Activated T-helper 2 cell treated with anti-CD3 and anti-CD28 coated beads, Interferon-gamma antibody, Interleukin-2, Interleukin-4, amounts not matched to agents 10 μg/mL and 5 μg/mL and 100 μg/mL, durations not matched to agents 14 hours and 24 hours and 36 hours (primary cell): ENCODE data around the gene HID1. TPM values are rescaled to one million over a fixed set of nuclear protein-coding genes. Genes with fewer than 3 reads are reported as not detected.
A peak's percentile ranks its signal among the peaks of the same experiment; 100 is the strongest.

Source experiments
- DNase-seq: peaks from one replicate; pipeline ENCODE4 v3.0.0; 2021; ENCODE audit warnings: low spot score
- H3K27ac Mint-ChIP-seq: one replicate; pipeline ENCODE4 v1.8.0; 2021; ENCODE audit warnings: mixed read lengths
- H3K27me3 Mint-ChIP-seq: one replicate; pipeline ENCODE4 v1.8.0; 2021; ENCODE audit warnings: low read depth, mixed read lengths
- H3K36me3 Mint-ChIP-seq: one replicate; pipeline ENCODE4 v1.8.0; 2021; ENCODE audit warnings: low read depth, mixed read lengths
- H3K4me1 Mint-ChIP-seq: one replicate; pipeline ENCODE4 v1.8.0; 2021; ENCODE audit warnings: low read depth, mixed read lengths
- H3K4me3 Mint-ChIP-seq: one replicate; pipeline ENCODE4 v1.8.0; 2021; ENCODE audit warnings: low read depth, mild to moderate bottlenecking, moderate library complexity, mixed read lengths
- H3K9me3 Mint-ChIP-seq: one replicate; pipeline ENCODE4 v1.8.0; 2021; ENCODE audit warnings: mixed read lengths
- intact Hi-C: fragments of 100-400 bp; cut with micrococcal nuclease; formaldehyde crosslinking; loops from one replicate; pipeline ENCODE4 v1.15.1; 2023
- total RNA-seq: library from RNA; stranded (reverse); gene quantifications from 2 replicates; pipeline ENCODE4 v1.2.3, GENCODE V29; 2022

HID1 gene, protein sequence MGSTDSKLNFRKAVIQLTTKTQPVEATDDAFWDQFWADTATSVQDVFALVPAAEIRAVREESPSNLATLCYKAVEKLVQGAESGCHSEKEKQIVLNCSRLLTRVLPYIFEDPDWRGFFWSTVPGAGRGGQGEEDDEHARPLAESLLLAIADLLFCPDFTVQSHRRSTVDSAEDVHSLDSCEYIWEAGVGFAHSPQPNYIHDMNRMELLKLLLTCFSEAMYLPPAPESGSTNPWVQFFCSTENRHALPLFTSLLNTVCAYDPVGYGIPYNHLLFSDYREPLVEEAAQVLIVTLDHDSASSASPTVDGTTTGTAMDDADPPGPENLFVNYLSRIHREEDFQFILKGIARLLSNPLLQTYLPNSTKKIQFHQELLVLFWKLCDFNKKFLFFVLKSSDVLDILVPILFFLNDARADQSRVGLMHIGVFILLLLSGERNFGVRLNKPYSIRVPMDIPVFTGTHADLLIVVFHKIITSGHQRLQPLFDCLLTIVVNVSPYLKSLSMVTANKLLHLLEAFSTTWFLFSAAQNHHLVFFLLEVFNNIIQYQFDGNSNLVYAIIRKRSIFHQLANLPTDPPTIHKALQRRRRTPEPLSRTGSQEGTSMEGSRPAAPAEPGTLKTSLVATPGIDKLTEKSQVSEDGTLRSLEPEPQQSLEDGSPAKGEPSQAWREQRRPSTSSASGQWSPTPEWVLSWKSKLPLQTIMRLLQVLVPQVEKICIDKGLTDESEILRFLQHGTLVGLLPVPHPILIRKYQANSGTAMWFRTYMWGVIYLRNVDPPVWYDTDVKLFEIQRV
- total RNA-seq = 0.07 and 0.37 TPM in 2 replicates

DNA sequence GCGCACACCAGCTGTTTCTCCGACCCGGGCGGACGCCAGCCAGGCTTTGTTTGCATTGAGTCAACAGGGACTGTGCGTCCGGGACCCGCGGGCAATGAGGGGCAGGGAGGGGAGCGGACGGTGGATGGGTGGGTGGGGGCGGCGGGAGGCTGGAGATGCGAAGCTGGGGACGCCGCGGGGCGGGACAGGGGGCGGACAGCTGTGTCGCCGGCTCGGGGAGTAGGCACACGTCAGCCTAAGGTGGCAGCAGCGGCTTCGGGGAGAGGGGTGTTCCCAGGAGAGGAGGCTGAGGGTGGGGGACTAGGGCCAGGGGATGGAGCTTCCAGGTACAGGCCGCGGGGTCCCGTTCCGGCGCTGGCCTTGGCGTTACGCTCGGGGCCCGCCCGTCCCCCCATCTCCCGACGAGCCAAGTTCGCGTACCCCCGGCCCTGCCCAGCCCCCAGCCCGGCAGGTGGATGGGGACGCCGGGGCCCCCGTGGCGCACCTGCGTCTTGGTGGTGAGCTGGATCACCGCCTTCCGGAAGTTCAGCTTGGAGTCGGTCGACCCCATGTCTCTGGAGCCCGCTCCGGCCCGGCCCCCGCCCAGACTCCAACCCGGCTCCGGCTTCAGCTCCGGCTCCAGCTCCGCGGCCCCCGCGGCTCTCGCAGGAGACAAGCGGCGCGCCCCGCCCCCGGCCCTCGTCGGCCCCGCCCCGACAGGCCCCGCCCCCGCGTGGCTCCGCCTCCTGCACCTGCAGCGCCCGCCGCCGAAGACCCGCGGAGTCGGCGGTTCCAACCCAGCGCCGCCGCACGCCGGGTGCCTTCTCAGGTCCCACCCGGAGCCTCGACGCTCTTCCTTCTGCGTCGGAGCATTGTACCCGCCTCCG is at the start of gene HID1:
Gene HID1, minus strand, starts transcription at position 653 of the 866 bp plus-strand sequence. Its CDS starts 103 bp downstream, at position 550.
- Mint-ChIP-seq H3K36me3 (no peaks in the 10 kb centered on the region), H3K4me3 (peak within 1 kb of the TSS; percentile 77), H3K4me1 (peaks cover 6% of the 10 kb centered on the region), H3K27ac (no peak within 1 kb of the TSS), H3K9me3 (no peaks in the 10 kb centered on the region), H3K27me3 (peaks cover 24% of the 10 kb centered on the region)
- intact Hi-C loops = no loop called here
- DNase-seq = peak; percentile 52

DNA sequence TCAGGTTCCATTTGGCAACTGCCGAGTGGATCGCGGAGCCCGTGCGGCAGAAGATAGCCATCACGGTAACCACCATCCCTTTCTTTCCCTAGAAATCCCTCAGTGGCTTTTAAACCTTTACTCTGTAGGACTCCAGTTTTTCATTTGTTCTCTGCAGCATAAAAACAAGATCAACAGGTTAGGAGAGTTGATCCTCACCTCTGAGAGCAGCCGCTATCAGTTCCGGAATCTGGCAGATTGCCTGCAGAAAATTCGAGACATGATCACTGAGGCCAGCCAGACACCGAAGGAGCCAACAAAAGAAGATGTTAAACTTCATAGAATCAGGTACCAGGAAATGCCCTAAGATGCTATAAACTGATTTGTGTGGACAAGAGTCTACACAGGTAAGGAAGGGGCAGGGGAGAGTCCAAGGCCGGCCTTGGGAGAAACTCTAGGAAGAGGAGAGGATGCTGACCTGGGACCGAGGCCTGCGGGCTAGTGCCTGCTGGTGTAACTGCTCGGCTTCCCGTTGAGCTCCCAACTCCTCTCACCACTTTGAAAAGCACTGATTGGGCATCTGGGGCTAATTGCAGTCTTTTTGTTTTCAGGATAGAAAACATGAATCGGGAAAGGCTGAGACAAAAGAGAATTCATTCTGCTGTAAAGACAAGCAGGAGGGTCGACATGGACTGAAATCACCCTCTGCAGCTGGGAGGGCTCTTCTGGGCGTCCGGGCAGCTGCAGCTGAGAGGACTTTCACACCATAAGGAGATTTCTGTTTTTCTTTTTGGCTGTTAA is 48.0 kb upstream of the HID1 start:
- Mint-ChIP-seq H3K4me3 (no peak overlapping the region), H3K27ac (no peak overlapping the region), H3K4me1 (peaks cover 12% of the 10 kb centered on the region), H3K27me3 (no peaks in the 10 kb centered on the region), H3K9me3 (no peaks in the 10 kb centered on the region), H3K36me3 (peaks cover 65% of the 10 kb centered on the region)
- no peak for DNase-seq
- intact Hi-C loops = no loop called here

DNA sequence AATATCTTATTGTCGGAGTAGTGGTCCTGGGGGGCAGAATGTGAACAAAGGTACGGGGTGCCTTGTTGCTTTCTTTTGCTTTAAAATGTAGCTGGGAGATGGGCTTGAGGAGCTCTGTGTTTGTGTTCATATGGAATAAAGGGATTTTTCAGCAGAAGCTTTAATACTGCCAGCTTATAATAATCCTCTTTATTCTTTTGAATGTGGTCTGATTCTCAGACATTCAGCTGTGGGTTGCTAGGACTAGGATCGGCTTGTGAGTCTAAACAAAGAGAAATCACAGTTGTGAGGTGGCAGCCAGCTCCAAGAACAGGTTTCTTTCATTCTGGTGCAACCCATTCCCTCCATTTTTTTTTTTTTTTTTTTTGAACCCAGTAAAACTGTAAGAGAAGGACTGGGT is 47.2 kb upstream of the HID1 start:
- H3K27ac Mint-ChIP-seq = no peak overlapping the region
- no peaks in the 10 kb centered on the region for H3K27me3 Mint-ChIP-seq
- peaks cover 61% of the 10 kb centered on the region for H3K36me3 Mint-ChIP-seq
- intact Hi-C loops = no loop called here
- no peak for DNase-seq
- H3K9me3 Mint-ChIP-seq = no peaks in the 10 kb centered on the region
- H3K4me1 Mint-ChIP-seq = peaks cover 6% of the 10 kb centered on the region
- no peak overlapping the region for H3K4me3 Mint-ChIP-seq

DNA sequence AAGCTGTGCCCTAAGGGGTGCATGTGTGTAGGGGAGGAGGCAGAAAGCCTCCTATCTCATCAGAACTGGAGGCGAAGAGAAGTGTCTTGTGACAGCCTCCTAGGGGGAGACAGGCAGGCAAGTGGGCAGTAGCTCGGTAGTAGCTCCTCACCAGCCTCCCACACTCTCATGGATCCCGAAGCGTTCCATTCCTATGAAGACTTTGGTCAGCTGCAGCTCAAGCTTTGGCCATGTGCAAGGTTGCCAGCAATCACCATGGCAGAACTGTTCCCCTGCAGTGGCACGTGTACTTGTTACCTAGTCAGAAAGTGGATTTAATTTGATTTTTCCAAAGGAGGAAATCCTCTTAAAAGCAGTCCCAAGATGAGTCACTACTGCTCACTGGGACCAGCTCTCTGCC is 46.6 kb upstream of the HID1 start:
- Mint-ChIP-seq H3K36me3 (peaks cover 59% of the 10 kb centered on the region), H3K27ac (no peak overlapping the region), H3K27me3 (no peaks in the 10 kb centered on the region), H3K4me1 (peaks cover 5% of the 10 kb centered on the region), H3K9me3 (no peaks in the 10 kb centered on the region), H3K4me3 (no peak overlapping the region)
- no peak for DNase-seq
- intact Hi-C loops = no loop called here

DNA sequence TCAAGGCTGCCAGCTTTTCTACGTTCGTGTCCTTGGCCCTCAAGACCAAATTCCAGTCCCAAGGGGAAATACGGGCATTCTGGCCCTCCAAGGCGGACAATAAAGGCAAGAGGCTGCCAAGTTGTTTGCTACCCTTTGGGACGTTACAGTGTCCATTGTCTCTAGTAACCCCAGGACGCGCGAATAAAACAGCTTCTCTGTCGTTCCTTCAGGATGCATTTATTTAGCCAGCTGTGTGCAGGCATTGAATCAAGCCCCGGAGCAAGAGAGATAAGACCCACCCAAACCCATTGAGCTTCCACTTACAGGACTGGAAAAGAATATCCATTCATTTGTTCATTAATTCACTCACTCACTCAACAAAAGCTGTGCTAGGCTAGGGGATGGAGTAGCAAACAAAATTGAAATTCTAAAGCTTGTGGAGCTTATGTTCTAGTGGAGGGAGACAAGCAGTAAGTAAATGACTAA is 40.6 kb upstream of the HID1 start:
- H3K9me3 Mint-ChIP-seq = no peaks in the 10 kb centered on the region
- H3K4me3 Mint-ChIP-seq = peak overlapping the region; percentile 95
- DNase-seq = no peak
- H3K27ac Mint-ChIP-seq = peak overlapping the region; percentile 86
- intact Hi-C loops = loop anchor here (2.0 kb wide), 3 partner anchors 20 to 52 kb away; no protein-coding TSS in a partner anchor
- H3K27me3 Mint-ChIP-seq = no peaks in the 10 kb centered on the region
- peaks cover 24% of the 10 kb centered on the region for H3K36me3 Mint-ChIP-seq
- H3K4me1 Mint-ChIP-seq = peaks cover 22% of the 10 kb centered on the region

DNA sequence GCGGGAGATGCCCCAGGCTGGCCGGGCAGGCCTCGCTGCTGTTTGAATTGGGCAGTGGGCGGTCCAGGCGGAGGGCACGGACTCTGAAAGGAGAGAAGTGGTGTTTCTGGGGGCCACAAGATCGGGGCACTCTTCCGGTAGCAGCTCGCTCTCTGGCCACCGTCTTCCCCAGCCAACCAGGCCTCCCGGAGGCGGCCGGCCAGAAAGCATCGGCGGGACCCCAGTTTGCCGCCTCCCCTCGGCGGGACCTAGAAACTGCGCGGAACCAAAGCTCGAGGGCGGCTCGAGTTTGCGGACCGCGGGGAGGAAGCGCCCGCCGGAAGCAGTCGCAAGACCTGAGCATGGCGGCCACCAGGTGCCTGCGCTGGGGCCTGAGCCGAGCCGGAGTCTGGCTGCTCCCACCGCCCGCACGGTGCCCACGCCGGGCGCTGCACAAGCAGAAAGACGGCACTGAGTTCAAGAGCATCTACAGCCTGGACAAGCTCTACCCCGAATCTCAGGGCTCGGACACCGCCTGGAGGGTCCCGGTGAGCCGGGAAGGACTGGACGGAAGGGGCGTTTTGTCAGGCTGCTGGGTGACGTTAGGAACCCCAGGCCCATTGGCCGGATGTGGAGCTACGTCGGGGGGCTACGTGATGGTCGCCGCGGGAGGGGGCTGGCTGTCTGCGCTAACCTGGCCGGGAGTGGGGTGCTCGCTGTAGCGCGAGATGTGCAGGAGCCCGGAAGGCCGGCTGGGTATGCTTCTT is 40.0 kb upstream of the HID1 start, which contains the start of gene MRPL58:
Gene MRPL58, plus strand, starts transcription at position 325 of the 746 bp plus-strand sequence. Its CDS starts 17 bp downstream, at position 342.
- peak; percentile 79 for DNase-seq
- Mint-ChIP-seq H3K27ac (peak within 1 kb of the TSS; percentile 86), H3K9me3 (no peaks in the 10 kb centered on the region), H3K4me3 (peak within 1 kb of the TSS; percentile 95), H3K4me1 (peaks cover 22% of the 10 kb centered on the region), H3K27me3 (no peaks in the 10 kb centered on the region), H3K36me3 (peaks cover 21% of the 10 kb centered on the region)
- intact Hi-C loops = loop anchor here (2.0 kb wide), 3 partner anchors 20 to 52 kb away; no protein-coding TSS in a partner anchor

DNA sequence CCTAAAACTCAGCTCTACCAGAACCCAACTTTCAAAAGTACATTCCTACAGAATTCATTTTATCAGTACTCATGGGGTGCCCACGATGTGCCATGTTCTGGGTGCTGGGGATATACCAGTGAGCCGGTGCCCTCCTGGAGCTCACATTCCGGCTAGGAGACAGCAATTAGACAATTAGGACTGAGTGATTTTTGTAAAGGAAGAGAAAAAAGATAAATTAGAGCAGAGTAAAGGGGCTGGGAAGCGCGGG is 39.5 kb upstream of the HID1 start:
- Mint-ChIP-seq H3K9me3 (no peaks in the 10 kb centered on the region), H3K36me3 (peaks cover 21% of the 10 kb centered on the region), H3K27me3 (no peaks in the 10 kb centered on the region), H3K27ac (peak overlapping the region; percentile 84), H3K4me3 (peak overlapping the region; percentile 95), H3K4me1 (peaks cover 22% of the 10 kb centered on the region)
- intact Hi-C loops = loop anchor here (2.0 kb wide), 3 partner anchors 21 to 51 kb away; no protein-coding TSS in a partner anchor
- DNase-seq = no peak

DNA sequence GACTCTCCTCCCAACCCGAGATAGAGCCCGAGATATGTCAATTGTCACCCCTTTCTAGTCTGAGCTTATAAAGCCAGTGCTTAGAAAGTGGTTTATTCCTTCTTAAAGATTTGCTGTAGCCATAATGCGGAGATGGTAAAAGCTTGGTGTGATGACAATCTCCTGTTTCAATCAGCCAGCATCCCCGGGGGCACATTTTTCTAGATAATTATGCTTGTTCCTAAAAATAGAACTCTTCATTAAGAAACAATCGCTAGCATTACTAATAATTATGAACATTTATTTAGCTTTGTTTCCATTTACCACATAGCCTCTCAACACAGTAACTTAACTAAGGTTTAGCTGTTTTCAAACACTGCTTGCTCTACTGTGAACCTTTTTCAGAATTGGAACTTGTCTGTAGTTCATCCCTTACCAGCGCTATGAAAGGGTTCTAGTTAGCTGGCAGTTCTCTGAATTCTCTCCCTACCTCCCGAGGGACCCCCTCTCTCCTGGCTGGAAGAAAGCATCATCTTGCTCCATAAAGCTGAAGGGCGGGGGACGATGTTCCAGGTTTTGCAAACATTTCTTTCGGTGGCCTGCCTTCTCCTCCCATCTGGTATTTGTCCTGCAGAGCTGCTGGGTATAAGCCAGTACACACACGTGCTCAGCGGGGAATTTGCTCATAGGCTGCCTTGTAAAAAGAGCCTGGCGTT is 39.0 kb upstream of the HID1 start:
- Mint-ChIP-seq H3K4me1 (peaks cover 22% of the 10 kb centered on the region), H3K27ac (peak overlapping the region; percentile 84), H3K27me3 (no peaks in the 10 kb centered on the region), H3K36me3 (peaks cover 17% of the 10 kb centered on the region), H3K4me3 (peak overlapping the region; percentile 95), H3K9me3 (no peaks in the 10 kb centered on the region)
- no peak for DNase-seq
- intact Hi-C loops = loop anchor here (2.0 kb wide), 3 partner anchors 21 to 51 kb away; no protein-coding TSS in a partner anchor

DNA sequence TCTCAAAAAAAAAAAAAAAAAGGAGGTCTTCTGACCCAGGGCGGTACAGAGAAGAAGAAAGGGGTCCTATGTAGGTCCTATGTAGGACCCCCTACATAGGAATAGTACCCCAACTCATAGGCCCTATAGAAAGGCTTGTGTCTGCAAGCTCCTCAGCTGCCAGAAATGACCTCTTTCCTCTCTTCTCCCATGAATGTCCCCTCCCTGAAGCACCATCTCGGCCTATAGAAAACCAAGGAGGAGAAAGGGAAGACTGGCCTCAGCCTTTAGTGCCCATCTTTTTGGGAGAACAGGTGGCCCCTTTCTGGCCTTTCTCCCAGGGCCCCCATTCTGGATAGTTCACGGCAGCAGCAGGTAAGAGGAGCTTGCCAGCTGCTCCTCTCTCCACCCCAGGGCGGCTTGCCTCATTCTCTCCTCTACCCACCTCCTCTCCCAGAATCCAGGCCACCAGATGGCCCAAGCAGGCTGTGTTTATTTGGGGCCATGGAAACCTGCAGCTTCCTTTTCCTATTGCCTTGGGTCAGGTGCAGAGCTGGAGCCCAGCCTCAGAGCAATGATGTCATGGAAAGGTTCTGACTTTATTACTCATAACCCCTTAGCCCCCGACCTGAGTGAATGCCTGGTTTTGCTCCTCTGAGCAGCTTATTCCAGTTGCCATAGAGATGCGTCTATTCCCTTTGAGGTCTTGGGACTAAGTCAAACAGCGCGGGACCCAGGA is 38.3 kb upstream of the HID1 start:
- H3K36me3 Mint-ChIP-seq = peaks cover 12% of the 10 kb centered on the region
- DNase-seq = no peak
- no peaks in the 10 kb centered on the region for H3K9me3 Mint-ChIP-seq
- H3K4me1 Mint-ChIP-seq = peaks cover 22% of the 10 kb centered on the region
- intact Hi-C loops = no loop called here
- H3K27ac Mint-ChIP-seq = peak overlapping the region; percentile 67
- H3K4me3 Mint-ChIP-seq = no peak overlapping the region
- no peaks in the 10 kb centered on the region for H3K27me3 Mint-ChIP-seq

DNA sequence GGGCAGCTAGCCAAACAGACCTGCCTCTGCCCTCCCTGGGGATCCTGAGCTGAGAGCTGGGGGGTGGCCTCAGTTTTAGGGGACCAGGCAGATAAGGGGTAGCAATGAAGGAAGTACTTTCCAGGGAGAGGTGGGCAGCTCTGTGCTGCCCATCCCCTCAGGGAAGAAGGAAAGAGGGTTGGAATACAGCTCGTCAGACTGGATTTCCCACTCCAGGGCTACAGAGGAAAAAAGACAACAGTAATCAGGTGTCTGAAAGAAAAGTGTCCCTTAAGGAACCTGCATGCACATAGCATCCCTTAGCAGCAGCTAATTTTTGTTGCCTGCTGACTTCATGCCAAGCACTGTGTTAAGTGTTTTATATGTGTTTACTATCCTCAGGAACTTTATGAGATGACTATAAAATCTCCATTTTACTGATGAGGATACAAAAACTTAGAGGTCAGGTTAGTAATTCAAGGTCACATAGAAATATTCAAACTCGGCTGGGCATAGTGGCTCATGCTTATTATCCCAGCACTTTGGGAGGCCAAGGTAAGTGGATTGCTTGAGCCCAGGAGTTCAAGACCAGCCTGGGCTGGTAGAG is 36.7 kb upstream of the HID1 start:
- intact Hi-C loops = no loop called here
- no peak for DNase-seq
- peaks cover 7% of the 10 kb centered on the region for H3K36me3 Mint-ChIP-seq
- H3K27me3 Mint-ChIP-seq = no peaks in the 10 kb centered on the region
- H3K27ac Mint-ChIP-seq = no peak overlapping the region
- no peaks in the 10 kb centered on the region for H3K9me3 Mint-ChIP-seq
- H3K4me1 Mint-ChIP-seq = peaks cover 19% of the 10 kb centered on the region
- H3K4me3 Mint-ChIP-seq = no peak overlapping the region
